Hepatic stellate cell (primary cell): ENCODE results near the gene TRIM67.
A peak's percentile ranks its signal among the peaks of the same experiment; 100 is the strongest.

Source experiments
- DNase-seq: peaks from one replicate; pipeline ENCODE4 v3.0.0; 2011; ENCODE audit warnings: low spot score

Gene TRIM67

DNA sequence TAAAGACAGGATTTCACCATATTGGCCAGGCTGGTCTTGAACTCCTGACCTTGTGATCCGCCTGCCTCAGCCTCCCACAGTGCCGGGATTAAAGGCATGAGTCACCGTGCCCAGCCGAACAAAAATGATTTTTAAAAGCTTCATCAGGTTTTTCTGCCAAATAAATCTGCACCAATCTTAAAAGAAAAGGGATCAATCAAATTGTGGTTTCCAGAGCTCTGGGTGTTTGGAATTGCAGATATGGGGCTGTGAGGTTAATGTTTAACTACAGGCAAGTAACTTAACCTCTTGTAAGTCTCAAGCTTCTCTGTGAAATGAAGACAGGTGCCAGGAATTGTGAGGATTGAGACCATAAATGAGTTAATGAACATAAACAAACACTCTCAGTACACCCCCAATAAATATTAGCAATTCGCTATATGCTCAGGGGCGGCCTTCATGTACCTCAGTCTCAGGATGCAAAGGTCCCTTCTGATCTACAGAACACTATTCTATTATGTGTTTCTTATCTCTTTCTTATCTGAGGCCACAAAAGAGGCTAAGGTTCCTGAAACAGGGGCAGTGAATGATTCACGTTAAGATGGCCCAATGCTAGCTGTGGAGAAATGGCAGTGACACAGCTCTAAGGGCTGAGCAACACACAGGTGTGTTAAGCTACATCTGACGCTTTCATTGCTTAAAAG lies 72.0 kb downstream of the TRIM67 start:
- no peak for DNase-seq

DNA sequence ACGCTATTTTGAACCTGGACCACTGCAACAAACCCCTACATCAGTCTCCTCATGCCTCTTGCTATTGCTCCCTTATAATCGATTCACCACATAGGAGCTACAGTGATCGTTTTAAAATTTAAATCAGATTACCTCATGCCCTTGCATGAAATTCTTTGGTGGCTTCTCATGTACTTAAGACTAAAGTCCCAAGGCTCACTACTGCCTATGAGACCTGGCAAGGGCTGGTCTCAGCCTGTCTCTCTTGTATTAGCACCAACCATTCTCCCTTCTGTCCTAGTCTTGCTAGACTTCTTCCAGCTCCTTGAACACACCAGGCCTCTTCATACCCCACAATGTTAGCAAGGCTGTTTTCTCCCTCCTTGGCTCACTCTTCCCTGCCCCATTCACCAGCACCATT lies 72.6 kb downstream of the TRIM67 start:
- DNase-seq = no peak

DNA sequence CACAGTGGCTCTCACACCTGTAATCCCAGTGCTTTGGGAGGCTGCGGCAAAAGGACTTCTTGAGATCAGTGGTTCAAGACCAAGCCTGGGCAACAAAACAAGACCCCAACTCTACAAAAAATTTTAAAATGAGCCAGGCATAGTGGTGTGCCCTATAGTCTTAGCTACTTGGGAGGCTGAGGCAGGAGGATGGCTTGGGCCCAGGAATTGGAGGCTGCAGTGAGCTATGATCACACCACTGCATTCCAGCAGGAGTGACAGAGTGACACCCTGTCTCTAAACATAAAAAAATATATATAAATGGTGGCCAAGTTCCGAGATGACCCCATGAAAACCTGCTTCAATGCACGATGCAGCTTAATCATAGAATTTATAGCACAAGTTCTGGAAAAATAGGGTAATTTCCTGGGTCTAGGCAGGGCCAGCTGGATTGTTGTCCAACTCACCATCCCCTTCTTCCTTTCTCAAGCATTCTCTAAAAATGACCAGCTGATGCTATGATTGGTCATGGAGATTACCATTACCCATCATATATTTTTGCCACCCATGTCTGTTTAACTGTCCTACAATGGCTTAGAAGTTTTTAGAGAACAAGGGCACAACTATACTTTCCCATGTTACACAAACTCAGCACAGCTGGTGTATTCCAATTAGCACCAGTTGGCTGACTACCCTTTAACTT lies 73.8 kb downstream of the TRIM67 start:
- no peak for DNase-seq

DNA sequence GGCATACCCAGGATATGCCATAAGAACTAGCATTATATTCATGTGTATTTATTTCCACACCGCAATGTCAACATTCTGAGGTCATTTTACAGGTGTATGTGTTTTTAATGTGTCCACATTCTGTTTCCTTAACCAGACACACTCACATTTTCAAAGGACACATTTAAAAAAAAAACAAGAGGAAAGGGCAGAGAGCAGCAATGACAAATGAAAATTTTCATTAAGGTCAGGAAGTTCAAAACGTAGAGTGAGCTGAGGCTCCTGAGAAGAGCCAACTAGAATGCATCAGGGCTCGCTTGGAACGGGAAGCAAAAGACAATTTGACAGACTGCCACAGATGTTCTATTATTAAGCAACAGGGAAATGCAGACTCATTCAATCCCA lies 74.3 kb downstream of the TRIM67 start:
- no peak for DNase-seq

DNA sequence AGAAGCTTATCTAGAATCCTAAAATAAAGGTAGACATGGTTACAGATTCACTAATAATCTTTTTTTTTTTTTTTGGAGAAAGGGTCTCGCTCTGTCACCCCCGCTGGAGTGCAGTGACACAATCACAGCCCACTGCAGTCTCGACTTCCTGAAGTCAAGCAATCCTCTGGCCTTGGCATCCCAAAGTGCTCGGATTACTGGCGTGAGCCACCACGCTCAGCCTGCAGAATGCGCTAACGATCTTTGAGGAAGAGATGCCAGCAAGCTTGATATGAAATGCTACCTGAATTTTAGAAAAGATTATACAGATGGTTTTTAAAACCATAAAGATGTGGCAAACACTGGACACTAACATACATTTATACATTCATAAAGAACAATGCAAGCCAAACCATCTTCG lies 75.1 kb downstream of the TRIM67 start:
- no peak for DNase-seq

DNA sequence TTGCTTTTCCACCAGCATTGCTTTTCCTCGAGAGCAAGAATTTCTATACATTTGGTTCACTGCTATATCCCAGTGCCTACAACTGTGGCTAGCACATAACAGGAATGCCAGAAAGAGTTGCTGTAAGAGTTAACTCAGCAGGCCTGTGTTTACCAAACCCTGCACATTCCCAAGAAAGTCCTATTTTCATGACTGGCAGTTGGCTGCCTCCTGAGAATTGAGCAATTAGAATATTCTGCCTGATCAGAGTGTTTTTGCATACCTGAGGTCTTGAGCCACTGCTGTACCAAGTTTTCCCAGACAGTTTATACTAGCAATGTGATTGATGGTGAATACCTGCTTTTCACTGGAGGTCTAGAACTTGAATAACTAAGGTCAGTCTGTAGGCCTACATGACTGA lies 76.4 kb downstream of the TRIM67 start:
- DNase-seq = no peak

DNA sequence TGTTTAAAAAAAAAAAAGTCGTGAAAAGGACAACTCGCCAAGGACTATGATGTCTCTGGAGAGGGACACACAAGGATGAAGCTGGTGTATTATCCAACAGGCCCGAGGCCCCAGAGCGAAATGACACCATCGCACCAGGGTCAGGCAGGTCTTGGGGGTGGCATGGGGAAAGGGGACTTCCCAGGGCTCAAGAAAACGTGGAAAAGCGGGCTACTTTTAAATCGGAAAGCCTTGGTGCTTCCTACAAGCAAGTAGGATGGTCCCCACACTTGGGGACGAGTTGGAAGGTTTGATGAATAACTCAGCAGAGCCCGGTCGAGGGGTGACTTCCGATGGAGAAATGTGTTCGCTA lies 78.6 kb downstream of the TRIM67 start:
- no peak for DNase-seq

DNA sequence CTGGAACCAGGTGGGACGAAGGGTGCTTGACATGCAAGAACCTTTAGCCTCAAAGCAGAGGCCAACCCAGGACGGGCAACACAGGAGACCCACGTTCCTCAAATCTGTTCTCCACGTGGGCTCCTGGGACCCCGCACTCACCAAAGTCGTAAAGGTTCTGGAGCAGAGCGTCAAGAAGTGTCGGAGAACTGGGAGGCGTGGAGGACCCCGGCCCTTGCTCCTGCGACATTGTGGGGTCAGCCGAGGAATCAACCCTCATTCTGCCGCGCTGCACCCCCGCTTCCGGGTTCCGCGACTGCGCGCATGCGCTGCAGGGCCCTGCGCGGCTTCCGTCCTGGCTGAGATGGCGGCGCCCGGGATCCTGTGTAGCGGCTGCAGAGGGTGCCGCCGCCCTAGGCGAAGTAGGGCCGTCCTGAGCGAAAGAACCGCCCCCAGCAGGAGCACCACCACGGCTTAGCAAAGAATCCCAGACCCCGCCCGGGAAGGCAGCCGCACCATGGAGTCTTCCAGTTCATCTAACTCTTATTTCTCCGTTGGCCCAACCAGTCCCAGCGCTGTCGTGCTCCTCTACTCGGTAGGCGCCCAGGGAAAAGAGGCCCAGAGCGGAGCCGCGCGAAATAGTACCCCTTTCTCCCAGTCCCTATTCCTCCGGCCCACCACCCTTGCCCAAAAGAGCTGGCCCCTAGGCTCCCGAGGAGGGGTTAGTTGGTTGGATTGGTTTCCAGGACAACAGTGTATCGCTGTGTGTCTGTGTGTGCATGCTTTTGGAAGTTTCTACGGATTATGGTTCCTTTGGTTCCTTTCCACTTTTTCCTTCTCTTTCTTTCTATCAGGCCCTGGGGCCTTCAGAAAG lies 79.3 kb downstream of the TRIM67 start, which contains the start of gene GNPAT:
GNPAT (plus strand) TSS at position 330 of the 853 bp plus-strand sequence; CDS start at position 497, 167 bp downstream.
- peak; percentile 96 for DNase-seq

DNA sequence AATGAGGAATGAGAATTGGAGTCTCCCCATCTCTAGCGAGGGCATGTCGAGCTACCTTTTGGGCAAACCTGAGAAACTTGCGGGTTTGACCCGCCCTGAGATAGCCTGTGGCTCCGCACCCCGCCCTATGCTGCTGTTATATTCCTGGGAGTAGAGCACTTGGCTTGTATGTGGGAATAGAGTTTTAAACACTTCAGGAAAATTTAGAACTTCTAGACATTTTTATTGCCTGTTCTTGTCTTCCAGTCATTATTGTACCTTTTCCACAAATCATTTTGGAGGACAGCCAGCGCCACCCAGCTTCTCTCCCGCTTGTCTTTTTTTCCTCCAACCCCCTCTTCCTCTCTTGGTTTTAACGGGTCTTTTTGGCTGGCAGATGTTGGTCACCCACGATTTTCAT lies 79.9 kb downstream of the TRIM67 start:
- peak; percentile 24 for DNase-seq

DNA sequence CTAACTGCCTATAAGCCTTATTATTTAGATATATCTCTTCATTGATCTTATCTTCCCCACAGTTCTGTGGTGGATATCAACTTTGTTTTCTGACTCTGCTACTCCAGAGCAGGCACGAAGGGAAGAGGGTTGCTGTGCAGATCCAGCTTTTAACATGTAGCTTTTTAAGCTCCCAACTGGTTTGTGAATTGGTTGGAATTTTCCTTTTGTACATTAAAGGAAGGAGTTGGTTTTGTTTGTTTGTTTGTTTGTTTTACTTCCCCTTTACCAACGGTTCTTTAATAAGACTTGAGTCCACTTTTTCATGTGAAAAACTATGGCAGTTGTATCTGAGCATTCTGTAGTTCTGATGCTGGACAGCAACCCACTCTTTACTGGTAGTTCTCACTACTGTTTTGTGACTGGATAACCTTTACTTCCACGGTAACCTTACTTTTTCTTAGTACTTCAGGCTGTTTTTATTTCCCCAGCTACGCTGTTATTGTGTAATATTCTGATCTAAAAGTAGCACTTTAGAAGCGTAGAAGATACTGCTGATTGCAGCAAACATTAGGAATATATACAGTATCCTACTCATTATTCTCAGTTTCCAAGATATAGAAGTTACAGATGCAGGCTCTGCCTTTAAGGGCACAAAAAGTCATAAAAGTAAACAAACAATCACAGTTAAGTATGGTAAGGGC lies 80.8 kb downstream of the TRIM67 start:
- peak; percentile 25 for DNase-seq

DNA sequence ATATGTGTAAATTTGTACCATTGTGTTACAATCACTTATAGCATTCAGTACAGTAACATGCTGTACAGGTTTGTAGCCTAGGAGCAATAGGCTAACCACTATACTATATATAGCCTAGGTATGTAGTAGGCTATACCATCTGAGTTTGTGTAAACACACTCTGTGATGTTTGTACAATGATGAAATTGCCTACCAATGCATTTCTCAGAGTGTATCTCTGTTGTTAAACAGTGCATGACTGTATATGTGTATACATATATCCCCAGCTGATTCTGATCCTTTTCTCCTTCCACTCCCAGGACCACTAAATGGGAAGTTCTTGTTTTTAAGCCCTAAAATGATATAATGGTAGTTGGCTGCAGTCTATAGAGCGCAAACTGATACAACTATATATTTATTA lies 86.9 kb downstream of the TRIM67 start:
- DNase-seq = no peak

DNA sequence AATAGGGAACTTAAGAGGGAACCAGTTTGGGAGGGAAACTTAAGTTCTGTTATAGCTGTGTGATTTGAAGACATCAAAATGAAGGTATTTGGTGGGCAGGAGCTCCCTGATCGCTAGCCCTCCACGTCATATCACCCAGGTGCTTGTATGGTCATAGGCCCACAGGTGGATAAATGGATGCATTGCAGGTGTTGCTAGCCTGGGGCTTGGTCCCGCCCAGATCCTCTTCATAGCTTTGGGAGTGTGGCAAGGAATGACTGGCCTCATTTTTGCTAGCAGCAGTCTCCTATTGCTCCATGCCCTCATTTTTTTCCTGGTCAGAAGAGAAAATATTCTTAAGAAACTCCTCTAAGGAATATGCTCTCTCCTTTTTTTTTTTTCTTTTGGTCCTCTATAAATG lies 90.5 kb downstream of the TRIM67 start:
- no peak for DNase-seq

DNA sequence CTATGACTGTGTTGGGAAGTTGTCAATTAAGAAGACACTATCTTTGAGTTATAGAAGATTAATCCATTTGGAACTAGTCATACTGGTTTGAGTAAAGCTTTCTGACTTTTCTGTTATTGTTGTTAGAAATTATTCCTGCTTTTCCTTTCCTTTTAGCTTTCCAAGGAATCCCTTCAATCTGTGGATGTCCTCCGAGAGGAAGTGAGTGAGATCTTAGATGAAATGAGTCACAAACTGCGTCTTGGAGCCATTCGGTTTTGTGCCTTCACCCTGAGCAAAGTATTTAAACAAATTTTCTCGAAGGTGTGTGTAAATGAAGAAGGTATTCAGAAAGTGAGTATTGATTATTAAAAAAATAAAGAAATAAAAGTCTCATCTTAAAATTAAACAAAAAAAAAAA lies 98.5 kb downstream of the TRIM67 start:
- DNase-seq = no peak

DNA sequence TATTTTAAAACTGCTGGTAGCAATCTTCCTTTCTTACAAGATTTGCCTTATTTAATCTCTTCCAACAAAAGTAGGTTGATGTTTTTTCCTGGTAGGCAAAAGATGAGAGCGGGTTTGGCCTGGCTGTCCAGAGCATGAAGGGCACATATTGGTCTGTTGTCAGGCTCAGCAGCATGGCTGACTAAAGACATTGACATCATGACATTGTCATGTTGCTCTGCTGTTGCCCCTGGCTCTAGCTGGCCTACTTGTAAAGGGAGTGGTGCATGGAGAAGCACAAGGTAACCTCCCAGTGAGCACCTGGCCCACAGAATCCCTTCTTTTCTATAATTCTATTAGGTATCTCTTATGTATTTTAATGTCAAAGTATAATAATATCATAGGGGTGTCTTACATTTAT lies 102.8 kb downstream of the TRIM67 start:
- no peak for DNase-seq

DNA sequence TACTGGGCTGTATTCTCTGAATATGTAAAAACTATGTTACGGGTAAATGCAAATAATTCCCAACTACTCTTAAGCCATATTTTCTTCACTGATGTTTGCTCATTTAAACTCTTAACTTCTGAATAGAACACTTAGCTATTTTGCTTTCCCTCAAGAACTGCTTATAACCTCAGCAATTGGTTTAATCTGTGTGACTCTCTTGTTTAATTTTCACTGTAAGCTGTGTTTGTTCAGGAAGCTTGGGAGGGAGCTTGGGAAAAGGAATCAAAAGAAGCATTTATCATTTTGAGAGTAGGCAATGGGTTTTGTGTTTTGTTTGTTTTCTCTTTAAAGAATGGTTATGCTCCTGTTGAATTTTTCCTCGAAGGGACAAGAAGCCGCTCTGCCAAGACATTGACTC lies 103.5 kb downstream of the TRIM67 start:
- no peak for DNase-seq

DNA sequence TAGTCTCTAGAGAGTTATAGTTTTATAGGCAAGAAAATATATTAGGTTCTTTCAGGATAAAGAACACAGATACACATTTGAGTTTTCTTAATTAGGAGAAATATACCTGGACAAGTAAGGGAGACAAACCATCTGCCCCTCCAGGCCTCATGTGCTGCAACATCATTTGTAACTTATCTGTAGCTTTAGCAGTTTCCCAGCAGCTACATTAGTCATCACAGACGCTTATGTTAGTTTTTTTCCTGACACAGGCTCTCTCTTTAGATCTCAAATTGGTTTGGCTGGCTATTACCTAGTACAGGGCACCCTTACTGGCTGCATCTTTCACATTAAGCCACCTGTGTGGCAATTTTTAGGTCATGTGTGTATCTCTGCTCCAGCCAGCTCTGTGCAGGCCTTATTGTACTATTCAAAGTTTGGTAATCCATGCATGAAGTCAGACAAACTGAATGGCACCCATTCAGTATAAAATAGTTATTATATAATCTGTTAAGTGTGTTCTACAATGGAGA lies 105.0 kb downstream of the TRIM67 start:
- no peak for DNase-seq
